Endometrial microvascular endothelial cells (primary cell): ENCODE measurements around the gene SEC31A. TPM values are rescaled to one million over a fixed set of nuclear protein-coding genes. Genes with fewer than 3 reads are reported as not detected.

Source experiments
- in situ Hi-C: cut with HindIII; loops from 2 replicates; pipeline ENCODE4 v1.10.0; 2017; ENCODE audit warnings: low sequenced_read_pairs, low pct_unique_long_range_greater_than_20kb; ENCODE audit errors: inconsistent ontology term
- total RNA-seq: library from RNA; depleted of rRNA; stranded (reverse); fragments of >200 nt; gene quantifications from one replicate; pipeline ENCODE4 v1.2.3, GENCODE V29; 2015; ENCODE audit errors: inconsistent ontology term

The SEC31A gene
- total RNA-seq, 1 donor from 2014 or later: 211 TPM

GRCh38 chr4:82802911-82803310 lies 88.0 kb downstream of the SEC31A start:
- in situ Hi-C loops: no loop called here

GRCh38 chr4:82801910-82802521 lies 88.9 kb downstream of the SEC31A start:
- in situ Hi-C loops: no loop called here

- in situ Hi-C loops: no loop called here
Measured at GRCh38 chr4:82799006-82799881, 91.7 kb downstream of the SEC31A start.

- in situ Hi-C loops: no loop called here
Measured at GRCh38 chr4:82798168-82799005, 92.6 kb downstream of the SEC31A start, which contains the start of gene SCD5. Gene SCD5, minus strand, starts transcription at chr4:82798796. Its CDS starts 259 bp downstream, at chr4:82798537.

- in situ Hi-C loops: no loop called here
Measured at GRCh38 chr4:82797405-82798111, 93.4 kb downstream of the SEC31A start.

- in situ Hi-C loops: no loop called here
Measured at GRCh38 chr4:82797040-82797404, 93.9 kb downstream of the SEC31A start.

GRCh38 chr4:82792912-82793649 lies 97.9 kb downstream of the SEC31A start:
- in situ Hi-C loops: no loop called here

GRCh38 chr4:82791179-82791578 lies 99.8 kb downstream of the SEC31A start:
- in situ Hi-C loops: no loop called here

- in situ Hi-C loops: no loop called here
Measured at GRCh38 chr4:82790060-82790660, 100.8 kb downstream of the SEC31A start.

GRCh38 chr4:82789025-82789776 lies 101.8 kb downstream of the SEC31A start:
- in situ Hi-C loops: no loop called here

GRCh38 chr4:82787342-82787741 lies 103.6 kb downstream of the SEC31A start:
- in situ Hi-C loops: no loop called here

- in situ Hi-C loops: no loop called here
Measured at GRCh38 chr4:82786828-82787227, 104.1 kb downstream of the SEC31A start.

GRCh38 chr4:82785611-82786400 lies 105.1 kb downstream of the SEC31A start:
- in situ Hi-C loops: no loop called here

GRCh38 chr4:82784681-82785610 lies 106.0 kb downstream of the SEC31A start:
- in situ Hi-C loops: no loop called here

GRCh38 chr4:82782626-82783345 lies 108.2 kb downstream of the SEC31A start:
- in situ Hi-C loops: no loop called here
